ENCODE results near the gene POLQ. TPM values are rescaled to one million over a fixed set of nuclear protein-coding genes. Genes with fewer than 3 reads are reported as not detected.
A peak's percentile ranks its signal among the peaks of the same experiment; 100 is the strongest.

The POLQ gene
- total and polyA plus RNA-seq, 2 of the 4 experiments (the other 2 are of a cell fraction): 1.8 to 5.0 TPM

DNA sequence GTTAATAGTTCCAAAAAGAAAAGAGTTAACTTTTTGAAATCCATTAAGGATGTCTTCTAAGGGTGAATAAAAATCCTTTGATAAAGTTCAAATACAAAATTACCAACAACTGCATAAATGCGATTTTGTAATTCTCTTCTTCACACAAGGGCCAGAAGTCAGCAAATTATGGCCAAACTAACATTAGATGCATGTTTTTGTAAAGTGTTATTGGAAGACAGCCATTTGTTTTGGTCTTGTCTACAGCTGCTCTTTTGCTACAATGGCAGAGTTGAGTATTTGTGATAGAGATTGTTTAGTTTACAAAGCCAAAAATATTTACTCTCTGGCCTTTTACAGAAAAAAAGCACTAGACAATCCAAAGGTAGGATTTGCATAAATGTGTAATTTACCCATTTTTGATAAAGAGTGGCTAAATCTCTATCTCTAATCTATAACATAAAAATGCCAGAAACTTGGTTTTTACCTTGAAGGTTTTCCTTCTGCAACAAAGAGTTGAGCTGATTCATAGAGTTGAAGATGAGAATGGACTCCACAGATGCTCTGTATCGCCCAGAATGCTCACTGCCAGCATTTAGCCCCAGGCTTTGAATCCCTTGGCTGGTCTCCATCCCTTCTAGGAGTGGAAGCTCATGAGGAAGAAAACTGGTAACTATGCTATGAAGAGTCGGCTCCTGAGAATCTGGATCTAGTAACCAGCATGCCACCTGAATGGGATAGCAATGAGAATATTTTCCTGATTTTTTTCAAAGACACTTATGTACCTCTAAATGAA lies 64.5 kb downstream of the POLQ start:
- Histone ChIP-seq H3K79me1 (ENCODE audit: low read depth in 1 of 2, low read length in 2 of 2) (peaks cover 10 to 19% of the 10 kb centered on the region in 2 experiments; a peak in 3 of 4 replicates), H2AK9ac (replicated peaks; ENCODE audit: low read depth, low read length, poor library complexity) (no peak overlapping the region), H3K4me1 (ENCODE audit: control insufficient read depth, insufficient read depth, low read length) (peaks cover 16% of the 10 kb centered on the region), H3K4me3 (ENCODE audit: insufficient read depth, low read depth, low read length) (no peak overlapping the region), H2BK120ac (ENCODE audit: low read depth, low read length) (peak overlapping the region; percentile 35), H2AFZ (replicated peaks; ENCODE audit: low read length, poor library complexity) (no peak overlapping the region), H3K4me2 (ENCODE audit: low read depth, low read length) (peak overlapping the region; percentile 11; the same call in 1 of the 2 replicates), H3K27ac (ENCODE audit: insufficient read depth, low read length) (peak overlapping the region; percentile 57; the same call in 1 of the 2 replicates), H3K9ac (ENCODE audit: low read depth, low read length) (no peak overlapping the region), H3K9me1 (ENCODE audit: insufficient read depth, low read length) (0 out of 2 replicates have a peak, but pooled peaks cover 3% of the 10 kb centered on the region), H3K14ac (replicated peaks; ENCODE audit: low read depth, low read length) (peak overlapping the region; percentile 33; the same call in 1 of the 2 replicates), H3K9me3 (ENCODE audit: control insufficient read depth, insufficient read depth, low read length) (no peaks in the 10 kb centered on the region), H2BK5ac (ENCODE audit: low read depth, low read length, poor library complexity, severe bottlenecking) (peak overlapping the region; percentile 33), H4K20me1 (ENCODE audit: insufficient read depth, low read length) (no peaks in the 10 kb centered on the region), H4K5ac (ENCODE audit: low read depth, low read length) (no peak overlapping the region), H3K56ac (ENCODE audit: extremely low read depth, insufficient read depth, low read length) (no peak overlapping the region), H2BK20ac (ENCODE audit: low read depth, low read length) (peak overlapping the region; percentile 27; the same call in 1 of the 2 replicates), H3K4ac (ENCODE audit: low read depth, low read length) (peak overlapping the region; percentile 60), H3K27me3 (ENCODE audit: control insufficient read depth, insufficient read depth, low read length) (no peaks in the 10 kb centered on the region), H3K18ac (ENCODE audit: low read depth, low read length) (no peak overlapping the region), H4K91ac (ENCODE audit: insufficient read depth, low read depth, low read length) (no peak overlapping the region; the same call in 1 of the 2 replicates), H3K23ac (ENCODE audit: low read depth, low read length) (no peak overlapping the region), H4K8ac (ENCODE audit: low read depth in 2 of 2, low read length in 2 of 2) (peak overlapping the region in 1 of 2 experiments; percentile 41; a peak in 2 of 4 replicates), H2AK5ac (ENCODE audit: low read depth, low read length) (0 out of 2 replicates have a peak overlapping the region, but pooled peaks have one; percentile 17), H2BK15ac (ENCODE audit: low read depth, low read length) (no peak overlapping the region), H3K36me3 (ENCODE audit: control insufficient read depth, insufficient read depth, low read length) (no peaks in the 10 kb centered on the region)
- DNase-seq (peak; percentile 68), ATAC-seq (ENCODE audit: low read depth) (peak; percentile 18)
- intact Hi-C loops (cut with micrococcal nuclease) (no loop called here), dilution Hi-C loops (cut with HindIII; ENCODE audit: low sequenced_read_pairs, unreplicated experiment) (no loop called here), in situ Hi-C loops (cut with MboI; ENCODE audit: low sequenced_read_pairs) (loop anchor here (25.0 kb wide), 2 partner anchors 919 to 1044 kb away; no protein-coding TSS in a partner anchor)
- BruUV-seq (replicated peaks): no TSS peak
- POLR2A ChIA-PET (ENCODE audit: unreplicated experiment): no interaction called here
- CTCF ChIA-PET: no interaction called here
- WGBS, 2 experiments (ENCODE audit: extremely low coverage in 2 of 2, insufficient read length in 1 of 2): no CpG with 5 or more reads among the region's 3 CpGs
- TF ChIP-seq POLR2A (IDR thresholded peaks at IDR 0.05; ENCODE audit: low read depth, low read length) (no peak), FOS (IDR thresholded peaks at IDR 0.05; ENCODE audit: low read depth, low read length) (no peak), MAZ (IDR thresholded peaks at IDR 0.05; ENCODE audit: borderline replicate concordance, low read depth, low read length) (no peak), RAD21 (IDR thresholded peaks at IDR 0.05; ENCODE audit: low read length) (no peak), NFE2L2 (IDR thresholded peaks at IDR 0.05; ENCODE audit: low read depth, low read length) (no peak), CHD1 (IDR thresholded peaks at IDR 0.05; ENCODE audit: low read depth, low read length) (no peak), SMC3 (IDR thresholded peaks at IDR 0.05; ENCODE audit: low read depth, low read length) (no peak), RCOR1 (IDR thresholded peaks at IDR 0.05; ENCODE audit: insufficient replicate concordance, low read length) (no peak), MAFK (IDR thresholded peaks at IDR 0.05; ENCODE audit: low read depth, low read length) (no peak), CEBPB (IDR thresholded peaks at IDR 0.05; ENCODE audit: low read depth, low read length) (no peak), MXI1 (IDR thresholded peaks at IDR 0.05; ENCODE audit: borderline replicate concordance, low read depth, low read length) (no peak)
- TF ChIP-seq, protein P1, sequence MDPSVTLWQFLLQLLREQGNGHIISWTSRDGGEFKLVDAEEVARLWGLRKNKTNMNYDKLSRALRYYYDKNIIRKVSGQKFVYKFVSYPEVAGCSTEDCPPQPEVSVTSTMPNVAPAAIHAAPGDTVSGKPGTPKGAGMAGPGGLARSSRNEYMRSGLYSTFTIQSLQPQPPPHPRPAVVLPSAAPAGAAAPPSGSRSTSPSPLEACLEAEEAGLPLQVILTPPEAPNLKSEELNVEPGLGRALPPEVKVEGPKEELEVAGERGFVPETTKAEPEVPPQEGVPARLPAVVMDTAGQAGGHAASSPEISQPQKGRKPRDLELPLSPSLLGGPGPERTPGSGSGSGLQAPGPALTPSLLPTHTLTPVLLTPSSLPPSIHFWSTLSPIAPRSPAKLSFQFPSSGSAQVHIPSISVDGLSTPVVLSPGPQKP (IDR thresholded peaks at IDR 0.05; ENCODE audit: borderline replicate concordance, low read depth, low read length): no peak
- TF ChIP-seq, protein P2, sequence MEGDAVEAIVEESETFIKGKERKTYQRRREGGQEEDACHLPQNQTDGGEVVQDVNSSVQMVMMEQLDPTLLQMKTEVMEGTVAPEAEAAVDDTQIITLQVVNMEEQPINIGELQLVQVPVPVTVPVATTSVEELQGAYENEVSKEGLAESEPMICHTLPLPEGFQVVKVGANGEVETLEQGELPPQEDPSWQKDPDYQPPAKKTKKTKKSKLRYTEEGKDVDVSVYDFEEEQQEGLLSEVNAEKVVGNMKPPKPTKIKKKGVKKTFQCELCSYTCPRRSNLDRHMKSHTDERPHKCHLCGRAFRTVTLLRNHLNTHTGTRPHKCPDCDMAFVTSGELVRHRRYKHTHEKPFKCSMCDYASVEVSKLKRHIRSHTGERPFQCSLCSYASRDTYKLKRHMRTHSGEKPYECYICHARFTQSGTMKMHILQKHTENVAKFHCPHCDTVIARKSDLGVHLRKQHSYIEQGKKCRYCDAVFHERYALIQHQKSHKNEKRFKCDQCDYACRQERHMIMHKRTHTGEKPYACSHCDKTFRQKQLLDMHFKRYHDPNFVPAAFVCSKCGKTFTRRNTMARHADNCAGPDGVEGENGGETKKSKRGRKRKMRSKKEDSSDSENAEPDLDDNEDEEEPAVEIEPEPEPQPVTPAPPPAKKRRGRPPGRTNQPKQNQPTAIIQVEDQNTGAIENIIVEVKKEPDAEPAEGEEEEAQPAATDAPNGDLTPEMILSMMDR (conservative IDR thresholded peaks at IDR 0.05; ENCODE audit: low read depth, low read length): no peak
- TF ChIP-seq, protein P3, sequence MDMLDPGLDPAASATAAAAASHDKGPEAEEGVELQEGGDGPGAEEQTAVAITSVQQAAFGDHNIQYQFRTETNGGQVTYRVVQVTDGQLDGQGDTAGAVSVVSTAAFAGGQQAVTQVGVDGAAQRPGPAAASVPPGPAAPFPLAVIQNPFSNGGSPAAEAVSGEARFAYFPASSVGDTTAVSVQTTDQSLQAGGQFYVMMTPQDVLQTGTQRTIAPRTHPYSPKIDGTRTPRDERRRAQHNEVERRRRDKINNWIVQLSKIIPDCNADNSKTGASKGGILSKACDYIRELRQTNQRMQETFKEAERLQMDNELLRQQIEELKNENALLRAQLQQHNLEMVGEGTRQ (IDR thresholded peaks at IDR 0.05; ENCODE audit: low read depth, low read length): no peak

Data from IMR-90 (cell line).